ENCODE data around the gene RDH8.

DNA sequence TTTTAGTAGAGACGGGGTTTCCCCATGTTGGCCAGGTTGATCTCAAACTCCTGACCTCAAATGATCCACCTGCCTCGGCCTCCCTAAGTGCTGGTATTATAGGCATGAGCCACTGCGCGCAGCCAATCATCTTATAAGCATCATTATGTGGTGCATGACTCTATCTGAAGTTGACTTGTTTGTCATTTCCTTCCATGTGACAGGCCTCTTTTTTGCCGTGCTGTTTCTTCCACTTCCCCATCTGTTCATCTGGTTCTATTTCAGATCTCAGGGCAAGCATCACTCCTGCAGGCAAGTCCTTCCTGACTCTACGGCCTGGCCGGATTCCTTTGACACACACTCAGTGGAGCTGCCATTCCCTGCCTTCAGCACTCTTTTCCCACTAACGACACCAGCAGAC, 18.2 kb upstream of the RDH8 start:
- no peak for TF ChIP-seq CTCF (IDR thresholded peaks at IDR 0.05; ENCODE audit: extremely low read depth in 1 of 2, insufficient read depth in 1 of 2, low read depth in 1 of 2, low read length in 2 of 2)
- TF ChIP-seq, protein P1, sequence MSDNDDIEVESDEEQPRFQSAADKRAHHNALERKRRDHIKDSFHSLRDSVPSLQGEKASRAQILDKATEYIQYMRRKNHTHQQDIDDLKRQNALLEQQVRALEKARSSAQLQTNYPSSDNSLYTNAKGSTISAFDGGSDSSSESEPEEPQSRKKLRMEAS (IDR thresholded peaks at IDR 0.05; ENCODE audit: insufficient read depth, insufficient read length), result no peak
- no peak for TF ChIP-seq POLR2A (IDR thresholded peaks at IDR 0.05; ENCODE audit: low read depth, low read length)
- TF ChIP-seq JUN (IDR thresholded peaks at IDR 0.05; ENCODE audit: borderline replicate concordance, insufficient read depth, insufficient read length, low read depth), result no peak

Measured in endothelial cell of umbilical vein (primary cell).